Measurements from ENCODE around the gene NEU2.

Gene NEU2

DNA sequence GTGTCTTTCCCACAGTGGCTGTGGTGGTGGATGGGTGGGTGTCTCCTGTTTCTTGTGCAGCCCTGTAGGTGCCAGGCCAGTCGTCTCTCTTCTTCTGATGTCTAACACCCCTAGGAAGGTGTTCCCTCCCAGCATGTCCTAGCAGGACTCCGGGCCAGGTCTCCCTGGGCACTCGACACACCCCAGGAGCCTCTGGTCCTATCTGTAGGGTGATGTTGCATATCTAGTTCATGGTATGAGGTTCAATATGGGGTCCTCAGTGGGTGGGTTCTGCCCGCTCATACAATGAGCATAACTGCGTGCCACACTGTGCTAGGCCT lies 33.8 kb upstream of the NEU2 start:
- no peak for TF ChIP-seq POLR2AphosphoS5 (IDR thresholded peaks at IDR 0.05; ENCODE audit: low read depth, low read length)
- TF ChIP-seq PAX5 (IDR thresholded peaks at IDR 0.05; ENCODE audit: insufficient read depth, low read length, severe bottlenecking) = no peak
- TF ChIP-seq POU2F2 (IDR thresholded peaks at IDR 0.05; ENCODE audit: low read depth, low read length) = no peak
- TF ChIP-seq SPI1 (IDR thresholded peaks at IDR 0.05; ENCODE audit: low read depth, low read length) = no peak
- no peak for TF ChIP-seq POLR2A (IDR thresholded peaks at IDR 0.05; ENCODE audit: low read depth, low read length)
- no peak for TF ChIP-seq TAF1 (IDR thresholded peaks at IDR 0.05; ENCODE audit: low read depth, low read length)
- no peak for FAIRE-seq

DNA sequence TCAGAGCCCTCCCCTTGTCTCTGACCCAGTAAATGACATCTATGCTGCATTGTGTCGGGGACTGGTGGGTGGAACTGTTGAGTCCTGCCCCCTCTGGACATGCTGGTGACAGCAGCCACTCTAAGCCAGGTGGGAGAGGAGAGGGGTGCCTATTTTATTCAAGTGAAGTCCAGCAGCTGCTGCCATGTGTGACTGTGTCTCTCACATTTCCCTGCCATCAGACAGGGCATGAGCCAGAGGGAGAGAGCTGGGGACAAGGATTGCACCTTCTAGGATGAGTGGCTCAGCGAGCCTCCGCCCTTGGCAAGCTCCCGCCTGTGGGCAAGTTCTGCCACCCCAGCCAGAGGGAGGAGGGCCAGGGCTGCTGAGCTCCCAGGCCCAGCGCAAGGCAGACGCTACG lies 33.1 kb upstream of the NEU2 start:
- TF ChIP-seq POLR2A (IDR thresholded peaks at IDR 0.05; ENCODE audit: low read depth, low read length) (no peak), POLR2AphosphoS5 (IDR thresholded peaks at IDR 0.05; ENCODE audit: low read depth, low read length) (no peak), TAF1 (IDR thresholded peaks at IDR 0.05; ENCODE audit: low read depth, low read length) (no peak), POU2F2 (IDR thresholded peaks at IDR 0.05; ENCODE audit: low read depth, low read length) (no peak), SPI1 (IDR thresholded peaks at IDR 0.05; ENCODE audit: low read depth, low read length) (no peak), PAX5 (IDR thresholded peaks at IDR 0.05; ENCODE audit: insufficient read depth, low read length, severe bottlenecking) (no peak)
- no peak for FAIRE-seq

More for the DNA sequence above, 33.8 kb upstream of the NEU2 start:
- no peak for DNase-seq (ENCODE audit: insufficient read length, low spot score)

DNA sequence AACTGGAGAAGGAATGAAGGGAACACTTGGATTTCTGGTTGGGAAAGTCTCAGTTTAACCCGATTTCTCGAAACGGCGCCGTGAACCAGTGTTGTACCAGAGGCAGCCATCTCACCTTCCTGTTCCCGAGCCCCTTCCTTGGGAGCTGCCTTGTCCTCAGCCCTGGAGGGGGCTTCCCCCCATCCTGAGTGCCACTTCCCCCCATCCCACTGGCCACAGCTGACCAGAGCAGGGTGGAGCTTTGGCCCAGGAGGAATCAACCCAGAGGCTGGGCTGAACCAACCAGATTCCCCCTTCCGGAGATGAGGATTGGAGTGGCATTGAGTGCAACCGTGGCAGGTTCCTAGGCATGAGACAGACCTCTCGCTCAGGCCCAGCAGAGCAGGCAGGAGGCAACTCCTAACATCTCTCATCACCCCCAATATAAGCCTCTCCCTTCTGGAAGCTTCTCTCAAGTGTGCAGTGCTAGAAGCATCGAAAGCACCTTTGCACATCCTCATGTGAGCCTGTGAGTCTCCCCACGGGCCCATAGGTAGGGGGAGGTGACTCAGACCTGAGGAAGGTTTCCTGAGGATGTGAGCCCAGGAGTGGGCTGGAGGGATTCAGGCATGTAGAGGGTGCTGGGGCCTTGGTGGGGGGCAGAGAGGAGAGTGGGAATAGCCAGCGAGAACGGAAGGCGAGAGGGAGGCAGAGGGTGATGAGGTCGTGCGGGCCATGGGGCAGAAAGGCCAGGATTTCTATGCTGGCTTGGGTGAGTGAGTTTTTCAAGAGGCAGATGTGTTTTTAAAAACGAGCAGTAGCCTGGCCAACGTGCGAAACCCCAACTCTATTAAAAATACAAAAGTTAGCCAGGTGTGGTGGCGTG lies 31.4 kb upstream of the NEU2 start:
- TF ChIP-seq POLR2AphosphoS5 (IDR thresholded peaks at IDR 0.05; ENCODE audit: low read depth, low read length) (no peak), POU2F2 (IDR thresholded peaks at IDR 0.05; ENCODE audit: low read depth, low read length) (no peak), PAX5 (IDR thresholded peaks at IDR 0.05; ENCODE audit: insufficient read depth, low read length, severe bottlenecking) (no peak), SPI1 (IDR thresholded peaks at IDR 0.05; ENCODE audit: low read depth, low read length) (no peak)
- FAIRE-seq = no peak
- DNase-seq (ENCODE audit: insufficient read length, low spot score) = no peak

More for the DNA sequence above, 33.1 kb upstream of the NEU2 start:
- DNase-seq (ENCODE audit: insufficient read length, low spot score) = no peak

DNA sequence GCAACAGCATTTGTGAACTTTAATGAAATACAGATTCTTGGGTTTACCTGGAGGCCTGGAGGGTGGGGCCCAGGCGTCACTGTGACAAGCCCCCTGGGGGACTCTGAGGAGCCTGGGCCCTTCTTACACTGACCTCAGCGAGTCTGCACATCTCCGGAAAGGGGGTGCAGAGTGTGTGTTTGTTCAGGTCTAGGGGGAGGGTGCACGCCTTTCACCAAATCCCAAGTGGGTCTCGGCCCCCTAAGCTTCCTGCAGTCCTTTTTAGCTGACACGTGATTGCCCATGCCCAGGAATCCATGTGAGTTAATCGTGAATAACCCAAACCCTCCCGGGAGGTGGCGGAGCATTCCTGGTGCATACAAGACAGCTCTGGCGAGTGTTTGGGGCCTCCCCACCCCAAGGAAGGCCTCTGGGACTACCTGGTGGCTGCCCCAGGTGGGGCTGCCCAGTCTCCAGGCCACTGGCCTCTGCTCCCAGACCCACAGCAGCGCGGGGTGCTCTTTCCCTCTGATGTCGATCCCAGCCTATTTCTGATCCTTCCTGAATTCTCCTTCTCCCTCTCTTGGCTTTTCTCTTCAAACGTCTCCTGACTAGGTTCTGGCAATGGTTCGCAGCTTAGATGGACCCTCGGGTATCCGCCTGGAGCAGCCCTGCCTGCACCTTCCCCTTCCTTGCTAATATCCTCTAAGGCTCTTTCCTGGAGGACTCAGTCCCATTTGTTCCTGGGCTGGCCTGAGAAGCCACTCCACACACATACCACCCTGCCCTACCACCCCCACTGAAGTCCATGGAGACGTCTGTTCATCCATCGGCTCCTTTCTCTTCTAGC lies 29.4 kb upstream of the NEU2 start:
- no peak for FAIRE-seq
- no peak for DNase-seq (ENCODE audit: insufficient read length, low spot score)
- TF ChIP-seq SPI1 (IDR thresholded peaks at IDR 0.05; ENCODE audit: low read depth, low read length) = no peak
- no peak for TF ChIP-seq POLR2AphosphoS5 (IDR thresholded peaks at IDR 0.05; ENCODE audit: low read depth, low read length)
- no peak for TF ChIP-seq TAF1 (IDR thresholded peaks at IDR 0.05; ENCODE audit: low read depth, low read length)
- TF ChIP-seq PAX5 (IDR thresholded peaks at IDR 0.05; ENCODE audit: insufficient read depth, low read length, severe bottlenecking) = no peak
- TF ChIP-seq POLR2A (IDR thresholded peaks at IDR 0.05; ENCODE audit: low read depth, low read length) = no peak
- no peak for TF ChIP-seq POU2F2 (IDR thresholded peaks at IDR 0.05; ENCODE audit: low read depth, low read length)

DNA sequence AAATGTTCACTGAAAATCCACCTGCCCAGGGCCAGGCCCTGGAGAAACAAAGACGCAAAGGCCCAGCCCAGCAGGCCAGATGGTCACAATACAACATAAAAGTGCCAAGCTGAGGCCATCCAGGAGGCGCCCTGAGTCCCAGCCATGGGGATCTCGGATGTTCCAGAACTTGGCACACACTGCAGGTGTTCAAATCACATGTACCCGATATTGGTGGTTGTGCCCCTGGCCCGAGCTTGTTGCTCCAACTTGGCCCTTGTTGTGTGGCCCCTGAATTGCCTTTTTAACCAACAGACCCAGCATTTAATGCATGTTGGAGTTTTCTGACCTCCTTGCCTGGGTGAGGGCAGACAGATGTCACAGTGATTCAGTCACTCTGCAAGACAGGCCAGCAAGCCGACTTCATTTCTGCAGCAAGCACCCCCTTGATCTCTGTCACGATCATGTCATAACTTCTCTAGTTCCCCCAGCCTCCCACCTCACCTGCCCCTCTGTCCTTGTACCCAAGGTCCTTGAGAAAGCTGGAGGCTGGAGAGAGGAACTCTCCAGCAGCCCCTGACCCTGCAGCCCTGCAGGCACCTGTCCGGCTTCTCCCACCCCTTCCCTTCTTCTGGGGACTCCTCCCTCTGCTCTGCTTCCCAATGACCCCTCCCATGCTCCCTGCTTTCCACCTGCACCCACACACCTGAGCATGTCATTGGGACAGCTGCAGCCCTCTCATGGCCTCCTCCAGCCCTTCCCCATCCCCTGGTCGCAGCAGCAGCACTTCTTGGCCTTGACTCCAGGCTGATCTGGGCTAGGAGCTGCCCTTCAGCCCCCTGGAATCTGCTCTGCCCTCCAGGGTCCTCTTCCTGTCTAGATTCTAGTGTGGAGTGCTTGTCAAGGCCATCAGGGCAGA lies 28.6 kb upstream of the NEU2 start:
- no peak for DNase-seq (ENCODE audit: insufficient read length, low spot score)
- no peak for FAIRE-seq
- TF ChIP-seq PAX5 (IDR thresholded peaks at IDR 0.05; ENCODE audit: insufficient read depth, low read length, severe bottlenecking) = no peak
- TF ChIP-seq TAF1 (IDR thresholded peaks at IDR 0.05; ENCODE audit: low read depth, low read length) = no peak
- TF ChIP-seq SPI1 (IDR thresholded peaks at IDR 0.05; ENCODE audit: low read depth, low read length) = no peak
- no peak for TF ChIP-seq POLR2A (IDR thresholded peaks at IDR 0.05; ENCODE audit: low read depth, low read length)

DNA sequence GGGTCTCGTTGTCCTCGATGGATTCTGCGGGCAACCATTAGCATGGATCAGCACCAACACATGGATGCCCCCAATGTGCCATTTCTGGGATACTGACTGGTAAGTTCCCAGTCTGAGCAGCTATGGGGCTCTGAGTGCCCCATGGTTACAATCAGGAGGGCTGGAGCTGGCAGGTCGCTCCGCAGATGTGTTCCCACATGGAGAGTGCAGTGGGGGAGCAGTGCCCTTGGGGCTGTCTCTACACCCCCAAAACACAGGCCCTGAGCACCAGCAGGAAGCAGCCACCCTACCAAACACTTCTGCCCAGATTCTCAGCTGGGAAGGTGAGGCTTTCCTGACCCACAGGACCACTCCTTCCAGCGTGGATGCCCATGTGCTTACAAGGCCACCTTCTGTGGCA lies 27.4 kb upstream of the NEU2 start:
- no peak for TF ChIP-seq PAX5 (IDR thresholded peaks at IDR 0.05; ENCODE audit: insufficient read depth, low read length, severe bottlenecking)
- FAIRE-seq (no peak), DNase-seq (ENCODE audit: insufficient read length, low spot score) (no peak)

DNA sequence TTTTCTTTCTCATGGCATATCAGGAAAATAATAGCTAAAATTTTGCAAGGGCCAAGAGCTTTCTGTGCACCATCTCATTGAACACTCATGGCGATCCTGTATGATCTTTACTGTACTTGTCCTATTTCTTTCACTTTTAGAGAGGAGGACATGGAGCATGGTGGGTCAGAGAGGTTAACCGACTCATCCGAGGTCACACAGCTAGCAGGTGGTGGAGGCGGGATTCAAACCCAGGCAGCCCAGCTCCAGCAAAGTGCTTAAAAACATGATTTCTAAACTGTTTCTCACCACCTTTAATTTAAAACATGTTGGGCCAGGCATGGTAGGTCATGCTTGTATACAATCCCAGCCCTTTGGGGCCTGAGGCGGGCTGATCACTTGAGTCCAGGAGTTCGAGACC lies 25.8 kb upstream of the NEU2 start:
- no peak for TF ChIP-seq TAF1 (IDR thresholded peaks at IDR 0.05; ENCODE audit: low read depth, low read length)
- TF ChIP-seq POLR2AphosphoS5 (IDR thresholded peaks at IDR 0.05; ENCODE audit: low read depth, low read length) = no peak
- TF ChIP-seq PAX5 (IDR thresholded peaks at IDR 0.05; ENCODE audit: insufficient read depth, low read length, severe bottlenecking) = no peak
- no peak for TF ChIP-seq SPI1 (IDR thresholded peaks at IDR 0.05; ENCODE audit: low read depth, low read length)
- no peak for TF ChIP-seq POU2F2 (IDR thresholded peaks at IDR 0.05; ENCODE audit: low read depth, low read length)
- TF ChIP-seq POLR2A (IDR thresholded peaks at IDR 0.05; ENCODE audit: low read depth, low read length) = no peak
- FAIRE-seq = no peak

DNA sequence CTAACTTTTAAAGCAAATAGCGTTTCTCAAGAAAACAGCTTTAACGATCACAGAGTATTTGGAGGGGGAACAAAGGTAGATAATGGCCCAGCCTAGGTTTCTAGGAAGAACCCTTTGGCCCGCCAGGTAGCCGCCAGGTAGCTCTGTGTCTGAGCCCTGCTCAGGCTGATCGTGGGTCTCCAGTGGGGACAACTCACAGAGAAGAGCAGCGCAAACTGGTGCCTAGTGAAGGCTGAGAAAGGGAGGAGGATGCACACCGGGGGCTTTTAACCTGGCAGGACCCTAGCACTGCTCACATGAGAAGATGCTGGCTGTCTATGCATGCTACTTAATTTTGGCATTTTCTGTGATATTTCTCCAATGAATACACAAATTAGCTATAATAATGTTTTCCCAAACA lies 25.2 kb upstream of the NEU2 start:
- TF ChIP-seq SPI1 (IDR thresholded peaks at IDR 0.05; ENCODE audit: low read depth, low read length) (no peak), TAF1 (IDR thresholded peaks at IDR 0.05; ENCODE audit: low read depth, low read length) (no peak), POU2F2 (IDR thresholded peaks at IDR 0.05; ENCODE audit: low read depth, low read length) (no peak), POLR2A (IDR thresholded peaks at IDR 0.05; ENCODE audit: low read depth, low read length) (no peak), PAX5 (IDR thresholded peaks at IDR 0.05; ENCODE audit: insufficient read depth, low read length, severe bottlenecking) (no peak), POLR2AphosphoS5 (IDR thresholded peaks at IDR 0.05; ENCODE audit: low read depth, low read length) (no peak)
- DNase-seq (ENCODE audit: insufficient read length, low spot score) (no peak), FAIRE-seq (no peak)

More for the DNA sequence above, 25.8 kb upstream of the NEU2 start:
- DNase-seq (ENCODE audit: insufficient read length, low spot score) = no peak

DNA sequence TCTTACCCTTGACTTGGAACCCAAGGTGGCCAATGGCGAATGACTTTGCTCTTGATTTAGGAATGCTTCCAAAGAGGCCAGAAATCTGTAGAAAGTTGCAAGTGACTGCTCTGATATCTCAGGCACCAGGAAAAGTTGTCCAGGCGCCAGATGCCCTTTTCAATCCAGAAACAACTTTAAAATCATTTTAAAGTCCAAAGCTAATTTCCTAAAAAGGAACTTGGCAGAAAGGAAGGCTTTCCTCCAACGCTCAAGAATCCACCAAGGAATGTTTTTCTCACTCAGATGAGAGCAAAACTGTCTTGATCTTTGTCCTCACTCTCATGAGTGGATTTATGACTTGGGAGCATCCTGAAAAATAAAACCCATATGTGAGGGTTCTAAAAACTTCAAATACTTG lies 24.7 kb upstream of the NEU2 start:
- no peak for FAIRE-seq
- TF ChIP-seq POLR2A (IDR thresholded peaks at IDR 0.05; ENCODE audit: low read depth, low read length) = no peak
- TF ChIP-seq SPI1 (IDR thresholded peaks at IDR 0.05; ENCODE audit: low read depth, low read length) = no peak
- no peak for TF ChIP-seq TAF1 (IDR thresholded peaks at IDR 0.05; ENCODE audit: low read depth, low read length)
- no peak for TF ChIP-seq PAX5 (IDR thresholded peaks at IDR 0.05; ENCODE audit: insufficient read depth, low read length, severe bottlenecking)
- no peak for TF ChIP-seq POLR2AphosphoS5 (IDR thresholded peaks at IDR 0.05; ENCODE audit: low read depth, low read length)
- no peak for TF ChIP-seq POU2F2 (IDR thresholded peaks at IDR 0.05; ENCODE audit: low read depth, low read length)

More for the DNA sequence above, 24.7 kb upstream of the NEU2 start:
- no peak for DNase-seq (ENCODE audit: insufficient read length, low spot score)
